ENCODE data around the gene TSPEAR. TPM values are rescaled to one million over a fixed set of nuclear protein-coding genes. Genes with fewer than 3 reads are reported as not detected.
A peak's percentile ranks its signal among the peaks of the same experiment; 100 is the strongest.

TSPEAR gene
- total RNA-seq, 1 donor from 2014 or later: not detected

DNA sequence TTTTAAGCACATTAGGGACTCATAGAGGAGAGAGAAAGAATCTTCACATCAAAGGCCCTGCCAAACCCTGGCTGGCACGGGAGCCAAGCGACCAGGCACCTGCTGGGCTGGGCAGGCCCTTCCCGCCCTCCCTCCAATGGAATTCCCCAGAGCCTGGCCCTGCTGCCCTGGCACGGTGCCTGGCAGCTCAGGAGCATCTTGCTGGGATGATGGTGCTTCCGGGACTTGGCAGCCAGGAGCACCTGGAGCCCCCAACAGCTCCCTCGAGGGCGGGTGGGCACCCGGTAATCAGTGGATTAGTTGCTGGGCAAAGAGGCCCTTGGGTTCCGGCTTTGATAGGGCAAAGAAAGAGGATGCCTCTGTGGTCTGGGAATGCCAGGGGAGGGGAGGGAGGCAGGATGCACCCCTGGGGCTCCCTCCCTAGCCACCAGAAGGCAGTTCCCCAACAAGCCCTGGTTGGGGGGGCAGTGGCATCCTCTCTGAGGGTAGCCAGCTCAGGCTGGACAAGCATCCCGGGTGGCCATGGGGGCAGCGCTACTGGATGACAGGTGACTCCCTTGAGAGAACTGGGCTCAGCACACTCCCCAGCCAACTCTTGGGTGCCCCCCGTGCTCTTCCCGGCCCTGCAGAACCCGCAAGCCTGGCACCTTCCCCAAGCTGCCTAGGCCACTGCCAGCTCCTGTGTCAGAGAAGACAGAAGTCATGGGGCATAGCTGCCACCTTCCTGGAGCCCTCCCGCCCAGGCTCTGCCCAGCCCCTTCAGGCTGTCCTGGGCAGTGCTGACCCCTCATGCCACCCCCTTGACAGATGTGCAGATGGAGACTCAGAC lies 197.8 kb downstream of the TSPEAR start:
- H3K4me3 ChIP-seq (ENCODE audit: low read depth, low read length): no peak overlapping the region
- TF ChIP-seq, protein P1, sequence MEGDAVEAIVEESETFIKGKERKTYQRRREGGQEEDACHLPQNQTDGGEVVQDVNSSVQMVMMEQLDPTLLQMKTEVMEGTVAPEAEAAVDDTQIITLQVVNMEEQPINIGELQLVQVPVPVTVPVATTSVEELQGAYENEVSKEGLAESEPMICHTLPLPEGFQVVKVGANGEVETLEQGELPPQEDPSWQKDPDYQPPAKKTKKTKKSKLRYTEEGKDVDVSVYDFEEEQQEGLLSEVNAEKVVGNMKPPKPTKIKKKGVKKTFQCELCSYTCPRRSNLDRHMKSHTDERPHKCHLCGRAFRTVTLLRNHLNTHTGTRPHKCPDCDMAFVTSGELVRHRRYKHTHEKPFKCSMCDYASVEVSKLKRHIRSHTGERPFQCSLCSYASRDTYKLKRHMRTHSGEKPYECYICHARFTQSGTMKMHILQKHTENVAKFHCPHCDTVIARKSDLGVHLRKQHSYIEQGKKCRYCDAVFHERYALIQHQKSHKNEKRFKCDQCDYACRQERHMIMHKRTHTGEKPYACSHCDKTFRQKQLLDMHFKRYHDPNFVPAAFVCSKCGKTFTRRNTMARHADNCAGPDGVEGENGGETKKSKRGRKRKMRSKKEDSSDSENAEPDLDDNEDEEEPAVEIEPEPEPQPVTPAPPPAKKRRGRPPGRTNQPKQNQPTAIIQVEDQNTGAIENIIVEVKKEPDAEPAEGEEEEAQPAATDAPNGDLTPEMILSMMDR (conservative IDR thresholded peaks at IDR 0.05; ENCODE audit: low read depth, low read length): no peak
- no peak for DNase-seq (ENCODE audit: low read depth)

DNA sequence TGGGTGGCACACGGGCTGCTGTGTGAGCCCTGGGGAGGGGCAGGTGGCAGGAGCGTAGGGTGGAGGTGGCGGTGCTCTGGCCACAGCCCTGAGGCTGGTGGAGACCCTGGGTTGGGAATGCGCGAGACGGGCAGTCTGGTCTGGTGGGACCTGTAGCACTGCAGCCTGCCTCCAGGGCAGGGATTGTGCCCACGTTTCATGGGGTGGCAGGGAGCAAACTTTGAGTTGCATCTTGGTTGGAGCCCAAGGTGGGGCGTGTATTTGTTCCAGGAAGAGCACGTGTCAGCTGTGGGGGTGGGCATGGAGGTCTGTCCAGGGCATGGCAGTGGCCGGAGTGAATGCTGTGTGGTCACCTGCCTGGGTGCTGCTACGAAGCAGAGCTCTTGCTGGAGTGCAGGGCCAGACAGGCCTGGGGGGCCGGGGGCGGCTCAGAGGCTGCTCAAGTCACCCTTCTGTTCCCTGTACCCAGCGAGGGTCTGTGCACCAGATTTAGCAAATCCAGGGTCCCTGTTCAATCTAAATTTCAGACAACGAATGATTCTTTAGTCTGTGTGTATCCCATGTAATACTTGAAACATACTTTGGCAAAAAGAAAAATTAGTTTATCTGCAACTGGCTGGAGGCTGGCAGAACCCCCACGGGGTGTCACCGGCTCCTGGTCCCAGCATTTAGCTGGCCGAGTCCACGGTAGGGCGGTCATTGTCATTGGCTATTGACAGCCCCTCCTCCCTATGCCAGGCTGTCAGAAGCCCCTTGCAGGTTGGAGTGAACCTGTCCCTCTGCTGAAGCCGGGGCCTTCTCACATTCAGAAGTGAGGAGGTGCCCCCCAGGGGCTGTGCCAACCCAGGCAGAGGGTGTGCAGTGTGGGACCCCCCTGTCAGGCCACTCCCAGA lies 198.6 kb downstream of the TSPEAR start:
- no peak for DNase-seq (ENCODE audit: low read depth)
- TF ChIP-seq, protein P1 (conservative IDR thresholded peaks at IDR 0.05; ENCODE audit: low read depth, low read length): no peak
- no peak overlapping the region for H3K4me3 ChIP-seq (ENCODE audit: low read depth, low read length)

DNA sequence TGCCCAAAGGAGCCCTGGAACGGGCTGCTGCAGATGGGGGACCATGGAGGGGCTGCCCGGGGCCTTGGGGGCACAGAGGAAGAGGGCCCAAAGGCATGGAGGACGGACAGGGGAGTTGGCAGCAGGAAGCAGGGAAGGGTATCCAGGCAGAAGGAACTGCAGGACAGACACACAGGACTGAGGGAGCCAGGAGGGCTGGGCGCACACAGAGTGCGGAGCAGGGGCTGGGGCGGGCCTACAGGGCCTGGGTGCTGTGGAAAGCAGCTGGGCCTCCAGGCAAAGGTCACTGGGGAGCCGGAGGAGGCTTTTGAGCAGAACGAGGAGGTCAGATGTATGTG lies 199.5 kb downstream of the TSPEAR start:
- TF ChIP-seq, protein P1 (conservative IDR thresholded peaks at IDR 0.05; ENCODE audit: low read depth, low read length): no peak
- DNase-seq (ENCODE audit: low read depth): no peak
- H3K4me3 ChIP-seq (ENCODE audit: low read depth, low read length): no peak overlapping the region

DNA sequence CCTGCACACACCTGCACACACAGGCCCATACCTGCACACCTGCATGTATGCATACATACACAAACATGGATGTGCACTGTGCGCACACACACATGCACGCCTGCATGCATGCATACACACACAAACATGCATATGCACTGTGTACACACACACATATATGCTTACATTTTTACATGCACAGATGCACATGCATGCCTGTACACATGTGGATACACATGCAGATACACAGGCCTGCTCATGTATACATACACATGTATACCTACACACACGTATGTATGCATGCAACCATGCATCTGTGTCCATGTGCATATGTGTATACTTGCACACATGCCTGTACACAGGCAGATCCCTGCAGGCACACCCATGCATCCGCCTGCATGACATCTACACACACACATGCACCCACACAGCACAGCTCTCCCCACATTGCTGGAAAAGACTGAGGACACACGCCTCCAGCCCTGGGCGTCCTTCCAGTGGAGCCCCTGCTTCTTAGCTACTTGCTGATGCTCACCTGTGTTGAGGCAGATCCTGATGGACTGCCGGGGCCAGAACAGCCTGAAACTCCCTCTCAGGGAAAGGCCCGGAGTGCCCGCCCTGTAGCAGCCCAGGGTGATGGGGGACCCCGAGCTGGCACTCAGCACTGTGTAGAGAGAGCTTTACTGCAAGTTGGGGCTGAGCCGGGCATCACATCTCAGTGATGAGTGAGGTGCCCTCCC lies 200.0 kb downstream of the TSPEAR start:
- no peak for DNase-seq (ENCODE audit: low read depth)
- TF ChIP-seq, protein P1 (conservative IDR thresholded peaks at IDR 0.05; ENCODE audit: low read depth, low read length): no peak
- no peak overlapping the region for H3K4me3 ChIP-seq (ENCODE audit: low read depth, low read length)

DNA sequence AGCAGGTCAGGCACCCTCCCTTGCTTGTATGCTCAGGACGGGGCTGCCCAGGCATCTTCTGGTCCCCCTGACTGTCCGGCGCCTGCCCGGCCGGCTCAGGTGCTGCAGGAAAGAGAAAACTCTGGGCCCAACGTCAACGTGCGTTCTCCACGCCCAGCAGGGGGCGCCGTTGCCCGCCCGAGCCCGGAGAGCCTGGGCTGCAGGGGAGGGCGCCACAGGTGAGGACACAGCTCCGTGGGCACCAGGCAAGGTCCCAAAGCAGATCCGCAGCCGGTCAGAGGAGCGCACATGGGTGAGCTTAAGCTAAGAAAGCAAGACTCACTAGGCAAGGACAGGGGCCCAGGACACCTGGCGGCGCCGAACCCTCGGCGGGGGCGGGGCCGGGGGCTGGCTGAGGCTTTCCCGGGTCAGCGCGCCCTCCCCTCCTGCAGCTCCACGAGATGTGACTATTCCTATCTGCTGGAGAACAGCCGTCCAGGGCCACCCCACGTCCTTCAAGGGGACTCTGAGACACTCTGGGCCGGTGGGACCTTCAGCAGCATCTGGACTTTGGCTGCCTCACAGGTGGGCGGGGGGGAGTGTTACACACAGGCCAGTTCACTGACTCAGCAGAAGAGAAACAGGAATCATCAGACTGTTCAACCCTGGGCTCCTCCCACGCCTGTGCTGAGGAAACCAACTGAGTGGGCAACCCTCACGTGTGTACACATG lies 200.7 kb downstream of the TSPEAR start:
- no peak for DNase-seq (ENCODE audit: low read depth)
- TF ChIP-seq, protein P1 (conservative IDR thresholded peaks at IDR 0.05; ENCODE audit: low read depth, low read length): peak; percentile 77

DNA sequence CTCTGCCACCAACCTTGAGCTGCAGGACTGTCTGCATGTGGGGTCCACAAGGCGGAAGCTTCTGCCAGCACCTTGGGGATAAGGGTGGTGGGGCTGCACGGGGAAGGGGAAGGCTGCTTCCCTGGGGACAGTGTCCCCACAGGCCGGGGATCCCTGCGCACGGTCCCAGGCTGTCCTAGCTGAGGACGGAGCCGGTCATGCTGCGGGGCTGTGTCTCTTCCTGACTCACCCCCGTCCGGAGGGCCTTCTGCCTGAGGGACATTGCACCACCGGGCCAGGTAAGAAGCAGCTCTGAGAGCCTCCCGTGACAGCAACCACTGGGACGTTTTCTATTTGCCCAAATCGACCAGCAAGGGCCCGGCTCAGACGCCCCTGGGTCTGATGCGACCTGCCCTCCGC lies 201.3 kb downstream of the TSPEAR start:
- TF ChIP-seq, protein P1 (conservative IDR thresholded peaks at IDR 0.05; ENCODE audit: low read depth, low read length): no peak
- DNase-seq (ENCODE audit: low read depth): no peak
- no peak overlapping the region for H3K4me3 ChIP-seq (ENCODE audit: low read depth, low read length)

More for the DNA sequence above, 200.7 kb downstream of the TSPEAR start:
- peak overlapping the region; percentile 30 for H3K4me3 ChIP-seq (ENCODE audit: low read depth, low read length)

All from epithelial cell of proximal tubule (primary cell).